ENCODE measurements around the gene HFM1.
"Not testable (repeated sequence)": the region's sequence is repeated elsewhere in the genome, so short reads cannot be mapped to it uniquely, and the experiment has no call there.

The HFM1 gene

GRCh38 chr1:91346824-91347223 lies 57.8 kb downstream of the HFM1 start:
- no peak for DNase-seq

GRCh38 chr1:91345395-91346005 lies 59.1 kb downstream of the HFM1 start:
- no peak for DNase-seq

GRCh38 chr1:91338501-91338900 lies 66.1 kb downstream of the HFM1 start:
- no peak for DNase-seq

GRCh38 chr1:91335603-91336002 lies 69.0 kb downstream of the HFM1 start:
- no peak for DNase-seq

GRCh38 chr1:91334856-91335255 lies 69.8 kb downstream of the HFM1 start:
- no peak for DNase-seq

DNA sequence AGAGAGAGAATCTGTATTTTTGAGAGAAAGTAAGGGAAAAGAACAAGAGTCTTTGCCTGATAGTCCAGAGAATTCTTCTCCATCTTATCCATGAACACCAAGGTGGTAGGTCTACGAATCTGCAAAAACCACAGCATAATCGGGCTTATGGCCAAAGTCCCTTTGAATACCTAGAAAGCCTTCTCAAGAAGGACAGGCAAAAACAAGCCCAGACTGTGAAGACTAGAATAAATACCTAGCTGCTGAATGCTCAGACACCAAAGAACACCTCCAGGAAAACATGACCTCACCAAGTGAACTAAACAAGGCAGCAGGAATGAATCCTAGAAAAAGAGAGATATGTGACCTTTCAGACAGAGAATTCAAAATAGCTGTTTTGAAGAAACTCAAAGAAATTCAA lies 79.2 kb downstream of the HFM1 start:
- DNase-seq: no peak

DNA sequence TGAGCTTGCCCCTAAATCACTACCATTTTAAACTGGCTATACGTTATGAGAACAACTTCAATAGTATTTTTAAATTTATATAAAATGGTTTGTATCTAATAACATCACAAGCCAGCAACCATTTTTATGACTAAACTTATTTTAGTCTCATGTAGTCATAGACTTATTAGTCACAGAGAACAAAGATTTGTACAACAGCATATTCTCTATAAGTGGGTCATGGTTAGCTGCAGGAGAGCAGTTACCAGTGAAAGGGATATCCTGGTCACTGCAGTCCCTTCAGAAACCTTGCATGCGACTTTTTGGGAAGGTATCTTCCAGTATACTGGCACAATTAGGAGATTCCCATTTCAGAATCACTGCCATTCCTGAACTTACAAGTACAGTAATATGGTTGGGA lies 90.0 kb downstream of the HFM1 start:
- no peak for DNase-seq

GRCh38 chr1:91311672-91312071 lies 93.0 kb downstream of the HFM1 start:
- DNase-seq: no peak

GRCh38 chr1:91308544-91308943 lies 96.1 kb downstream of the HFM1 start:
- DNase-seq: no peak

GRCh38 chr1:91307784-91308409 lies 96.7 kb downstream of the HFM1 start:
- DNase-seq: no peak

- no peak for DNase-seq
Observed at GRCh38 chr1:91303165-91303564, 101.5 kb downstream of the HFM1 start.

DNA sequence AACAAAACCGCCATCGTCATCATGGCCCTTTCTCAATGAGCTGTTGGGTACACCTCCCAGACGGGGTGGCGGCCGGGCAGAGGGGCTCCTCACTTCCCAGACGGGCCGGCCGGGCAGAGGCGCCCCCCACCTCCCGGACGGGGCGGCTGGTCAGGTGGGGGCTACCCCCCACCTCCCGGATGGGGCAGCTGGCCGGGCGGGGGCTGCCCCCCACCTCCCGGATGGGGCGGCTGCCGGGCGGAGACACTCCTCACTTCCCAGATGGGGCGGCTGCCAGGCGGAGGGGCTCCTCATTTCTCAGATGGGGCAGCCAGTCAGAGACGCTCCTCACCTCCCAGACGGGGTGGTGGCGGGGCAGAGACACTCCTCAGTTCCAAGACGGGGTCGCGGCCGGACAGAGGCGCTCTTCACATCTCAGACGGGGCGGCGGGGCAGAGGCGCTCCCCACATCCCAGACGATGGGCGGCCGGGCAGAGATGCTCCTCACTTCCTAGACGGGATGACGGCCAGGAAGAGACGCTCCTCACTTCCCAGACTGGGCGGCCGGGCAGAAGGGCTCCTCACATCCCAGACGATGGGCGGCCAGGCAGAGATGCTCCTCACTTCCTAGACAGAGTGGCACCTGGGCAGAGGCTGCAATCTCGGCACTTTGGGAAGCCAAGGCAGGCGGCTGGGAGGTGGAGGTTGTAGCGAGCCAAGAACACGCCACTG lies 115.6 kb downstream of the HFM1 start:
- not testable (repeated sequence) for DNase-seq

GRCh38 chr1:91286962-91287317 lies 117.7 kb downstream of the HFM1 start:
- not testable (repeated sequence) for DNase-seq

DNA sequence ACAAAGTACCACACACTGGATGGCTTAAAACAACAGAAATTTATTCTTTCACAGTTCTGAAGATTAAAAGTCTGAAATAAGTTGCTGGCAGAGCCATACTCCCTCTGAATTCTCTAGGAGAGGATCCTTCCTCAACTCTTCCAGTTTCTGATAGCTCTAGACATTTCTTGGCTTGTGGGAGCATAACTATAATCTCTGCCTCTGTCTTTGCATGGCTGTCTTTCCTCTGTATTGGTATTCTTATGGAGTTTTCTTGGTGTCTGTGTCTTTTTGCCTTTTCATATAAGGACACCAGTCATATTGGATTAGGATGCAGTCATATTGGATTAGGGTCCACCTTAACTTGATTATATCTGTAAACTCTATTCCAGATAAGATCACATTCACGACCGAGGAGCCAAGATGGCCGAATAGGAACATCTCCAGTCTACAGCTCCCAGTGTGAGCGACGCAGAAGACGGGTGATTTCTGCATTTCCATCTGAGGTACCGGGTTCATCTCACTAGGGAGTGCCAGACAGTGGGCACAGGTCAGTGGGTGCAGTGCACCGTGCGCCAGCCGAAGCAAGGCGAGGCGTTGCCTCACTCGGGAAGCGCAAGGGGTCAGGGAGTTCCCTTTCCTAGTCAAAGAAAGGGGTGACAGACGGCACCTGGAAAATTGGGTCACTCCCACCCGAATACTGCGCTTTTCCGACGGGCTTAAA lies 118.2 kb downstream of the HFM1 start:
- DNase-seq: not testable (repeated sequence)

- no peak for DNase-seq
Observed at GRCh38 chr1:91283421-91283726, 121.3 kb downstream of the HFM1 start.

GRCh38 chr1:91282695-91283420 lies 121.8 kb downstream of the HFM1 start:
- peak; percentile 57 to 72 for DNase-seq

DNA sequence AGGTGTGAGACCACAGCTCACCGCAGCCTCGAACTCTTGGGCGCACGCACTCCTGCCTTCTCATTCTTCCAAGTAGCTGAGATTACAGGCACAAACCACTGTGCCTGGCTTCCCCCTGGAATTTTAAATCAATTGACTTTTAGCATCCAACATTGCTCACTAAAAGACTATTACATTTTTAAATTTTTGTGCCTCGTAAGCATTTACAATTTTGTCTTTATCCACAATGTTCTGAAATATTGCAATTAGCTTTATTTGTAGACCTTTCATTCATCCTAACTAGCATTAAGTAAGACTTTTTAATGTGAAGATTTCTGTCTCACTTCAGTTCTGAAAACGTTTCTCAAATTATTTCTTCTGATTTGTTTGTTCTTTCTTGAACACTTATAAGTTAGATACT lies 122.9 kb downstream of the HFM1 start:
- DNase-seq: no peak

GRCh38 chr1:91278754-91279153 lies 125.9 kb downstream of the HFM1 start:
- DNase-seq: peak; percentile 49 to 84

DNA sequence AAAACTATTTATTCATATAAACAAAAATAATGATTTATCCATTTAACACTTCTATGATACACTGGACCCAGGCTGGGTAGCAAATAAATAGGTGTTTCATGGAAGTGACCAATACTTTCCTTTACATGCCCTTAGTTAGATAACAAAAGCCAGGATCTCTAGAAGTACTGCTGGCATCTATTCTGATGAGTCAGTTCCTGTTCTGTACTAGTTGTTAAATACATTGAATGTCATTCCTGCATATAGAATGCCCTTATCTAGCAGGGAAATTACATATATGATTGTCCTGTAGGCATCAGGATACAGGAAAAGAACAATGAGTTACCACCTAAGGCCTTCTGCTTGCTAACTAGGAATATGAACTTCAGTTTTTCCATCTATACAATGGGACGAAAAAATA lies 130.8 kb downstream of the HFM1 start:
- DNase-seq: no peak

DNA sequence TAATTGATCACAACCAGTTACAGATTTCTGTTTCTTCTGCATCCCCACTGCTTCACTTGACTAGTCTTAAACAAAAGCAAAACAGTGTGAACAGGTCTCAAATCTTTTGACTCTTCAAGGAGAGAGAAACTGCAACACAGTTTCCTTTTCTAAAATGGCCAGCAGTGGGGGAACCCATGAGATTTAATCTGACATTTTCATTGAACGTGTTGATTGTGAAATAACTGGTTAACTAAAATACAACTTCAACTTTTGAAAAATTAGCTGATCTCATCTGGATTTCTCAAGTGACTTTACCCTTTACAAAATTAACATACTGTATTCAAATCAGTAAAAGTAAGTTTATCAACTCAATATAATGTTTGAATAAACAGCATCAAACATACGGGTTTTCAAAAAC lies 143.0 kb downstream of the HFM1 start:
- DNase-seq: no peak

- no peak for DNase-seq
Observed at GRCh38 chr1:91245435-91245834, 159.2 kb downstream of the HFM1 start.

GRCh38 chr1:91244737-91245136 lies 159.9 kb downstream of the HFM1 start:
- DNase-seq: peak in 1 of 2 experiments; percentile 31

DNA sequence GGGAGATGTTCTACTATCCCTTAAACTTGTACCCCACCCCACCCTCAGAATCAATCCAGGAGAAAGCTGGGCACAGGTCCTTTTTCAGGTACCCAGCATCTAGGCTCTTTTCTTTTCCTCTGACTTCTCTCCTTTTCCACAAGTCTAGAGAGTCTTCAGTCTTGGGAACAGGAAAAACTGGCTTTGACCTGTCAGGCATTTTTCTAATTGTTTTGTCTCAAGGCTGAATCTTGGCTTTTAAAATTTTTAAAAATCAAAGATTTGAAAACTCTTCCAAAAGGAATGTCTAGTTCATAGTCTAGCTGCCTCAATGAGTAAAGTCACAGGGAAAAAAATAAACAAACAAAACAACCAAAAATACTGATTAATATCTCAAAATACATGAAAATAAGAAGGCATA lies 161.5 kb downstream of the HFM1 start:
- DNase-seq: no peak
